ENCODE measurements around the gene SLF1. TPM values are rescaled to one million over a fixed set of nuclear protein-coding genes. Genes with fewer than 3 reads are reported as not detected.

The SLF1 gene
- total RNA-seq, 3 donors from 2014 or later = 6.7 to 12.9 (median 8.5) TPM

GRCh38 chr5:94595281-94595840 is 23.1 kb upstream of the SLF1 start:
- Histone ChIP-seq H3K9me3 (peaks cover 0 to 6% of the 10 kb centered on the region in 2 donors), H3K36me3 (no peaks in the 10 kb centered on the region), H3K27ac (no peak overlapping the region), H3K4me3 (no peak overlapping the region), H3K27me3 (no peaks in the 10 kb centered on the region), H3K4me1 (no peaks in the 10 kb centered on the region)
- intact Hi-C loops (cut with DNase I; ENCODE audit: low total_unique reads) = no loop called here
- no peak for DNase-seq (ENCODE audit: low spot score in 2 of 2)
- TF ChIP-seq CTCF (IDR thresholded peaks at IDR 0.05) = no peak
- no peak for TF ChIP-seq POLR2A (IDR thresholded peaks at IDR 0.05)
- TF ChIP-seq POLR2AphosphoS5 (IDR thresholded peaks at IDR 0.05) = no peak

GRCh38 chr5:94613583-94613982 is 4.9 kb upstream of the SLF1 start:
- Histone ChIP-seq H3K9me3 (no peaks in the 10 kb centered on the region), H3K27me3 (no peaks in the 10 kb centered on the region), H3K4me1 (peaks cover 0 to 8% of the 10 kb centered on the region in 2 donors), H3K36me3 (no peaks in the 10 kb centered on the region), H3K27ac (no peak overlapping the region), H3K4me3 (no peak overlapping the region)
- DNase-seq (ENCODE audit: low spot score in 2 of 2) = no peak
- intact Hi-C loops (cut with DNase I; ENCODE audit: low total_unique reads) = no loop called here
- no peak for TF ChIP-seq POLR2AphosphoS5 (IDR thresholded peaks at IDR 0.05)
- no peak for TF ChIP-seq CTCF (IDR thresholded peaks at IDR 0.05)
- no peak for TF ChIP-seq POLR2A (IDR thresholded peaks at IDR 0.05)

- H3K4me3 ChIP-seq = no peak overlapping the region
- DNase-seq (ENCODE audit: low spot score in 2 of 2) = no peak
- no peak for TF ChIP-seq CTCF (IDR thresholded peaks at IDR 0.05)
- TF ChIP-seq POLR2A (IDR thresholded peaks at IDR 0.05) = no peak
- no peak for TF ChIP-seq POLR2AphosphoS5 (IDR thresholded peaks at IDR 0.05)
- no peak overlapping the region for H3K27ac ChIP-seq
- H3K36me3 ChIP-seq = no peaks in the 10 kb centered on the region
- no peaks in the 10 kb centered on the region for H3K9me3 ChIP-seq
- intact Hi-C loops (cut with DNase I; ENCODE audit: low total_unique reads) = no loop called here
- H3K4me1 ChIP-seq = peaks cover 0 to 8% of the 10 kb centered on the region in 2 donors
- no peaks in the 10 kb centered on the region for H3K27me3 ChIP-seq
Observed at GRCh38 chr5:94614156-94614805, 4.2 kb upstream of the SLF1 start.

GRCh38 chr5:94615862-94616261 is 2.6 kb upstream of the SLF1 start:
- Histone ChIP-seq H3K9me3 (no peaks in the 10 kb centered on the region), H3K4me1 (peaks cover 0 to 8% of the 10 kb centered on the region in 2 donors), H3K36me3 (no peaks in the 10 kb centered on the region), H3K4me3 (no peak overlapping the region), H3K27me3 (no peaks in the 10 kb centered on the region), H3K27ac (no peak overlapping the region)
- TF ChIP-seq POLR2AphosphoS5 (IDR thresholded peaks at IDR 0.05) (no peak), POLR2A (IDR thresholded peaks at IDR 0.05) (no peak), CTCF (IDR thresholded peaks at IDR 0.05) (no peak)
- intact Hi-C loops (cut with DNase I; ENCODE audit: low total_unique reads) = no loop called here
- no peak for DNase-seq (ENCODE audit: low spot score in 2 of 2)

GRCh38 chr5:94618029-94618492 is 408 bp upstream of the SLF1 start:
- TF ChIP-seq CTCF (IDR thresholded peaks at IDR 0.05) (peak in 1 of 3 donors; percentile 10), POLR2A (IDR thresholded peaks at IDR 0.05) (no peak), POLR2AphosphoS5 (IDR thresholded peaks at IDR 0.05) (no peak)
- peak in 1 of 2 donors; percentile 20 for DNase-seq (ENCODE audit: low spot score in 2 of 2)

More at GRCh38 chr5:94618029-94618492, 408 bp upstream of the SLF1 start:
- no peaks in the 10 kb centered on the region for H3K27me3 ChIP-seq
- H3K4me1 ChIP-seq = peaks cover 0 to 8% of the 10 kb centered on the region in 2 donors
- intact Hi-C loops (cut with DNase I; ENCODE audit: low total_unique reads) = no loop called here
- H3K36me3 ChIP-seq = no peaks in the 10 kb centered on the region
- H3K9me3 ChIP-seq = no peaks in the 10 kb centered on the region
- H3K27ac ChIP-seq = peak overlapping the region; percentile 73 to 77
- H3K4me3 ChIP-seq = peak overlapping the region; percentile 54 to 90 (median 78)

Measured in breast epithelium (tissue), 4 donors.